GM23338 (cell line): ENCODE data around the gene AAGAB.

Source experiments
- EZH2 ChIP-seq: fragments of 200-600 bp; sonication (generic); IDR thresholded peaks from one replicate; pipeline ENCODE4 v1.8.0; 2017; ENCODE audit warnings: antibody characterized with exemption, mild to moderate bottlenecking, low read depth; ENCODE audit not compliant: unreplicated experiment
- NANOG ChIP-seq: IDR thresholded peaks from 2 replicates; pipeline ENCODE4 v1.6.1; 2016; ENCODE audit warnings: antibody characterized with exemption, borderline replicate concordance

DNA sequence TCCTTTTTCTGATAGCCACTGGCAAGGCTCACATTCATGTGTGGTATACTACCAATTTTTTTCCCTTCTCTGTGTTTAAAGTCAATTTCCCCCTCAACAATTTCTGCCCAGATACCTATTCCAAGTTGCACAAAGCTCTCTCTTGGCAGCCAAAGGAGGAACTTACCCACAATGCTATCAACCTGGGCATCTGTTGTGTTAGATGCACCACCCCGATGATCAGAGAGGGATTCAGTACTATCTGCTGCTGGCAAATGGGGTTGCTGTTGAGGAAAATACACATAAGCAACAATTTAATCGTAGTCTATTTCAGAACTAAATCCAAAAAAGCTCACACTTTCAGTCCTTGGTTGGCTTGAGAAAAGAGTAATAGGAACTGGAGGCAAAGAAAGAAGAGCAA lies 46.1 kb downstream of the AAGAB start:
- TF ChIP-seq NANOG (no peak), EZH2 (no peak)
